GM12878 (cell line): ENCODE measurements around the gene CAPZB. TPM values are rescaled to one million over a fixed set of nuclear protein-coding genes. Genes with fewer than 3 reads are reported as not detected.

ENCODE experiments used
- ATAC-seq: fragments of 200-7000 bp; cut with Tn5 transposase; 3 replicates; pipeline ENCODE4 v1.9.1; 2020; ENCODE audit warnings: mild to moderate bottlenecking, moderate library complexity
- BruUV-seq: library from RNA; stranded (reverse); fragments of 400-500 nt; replicated peaks from 2 replicates; lab custom pipeline; 2021; lab: Mats Ljungman, UMichigan
- CTCF ChIA-PET: fragments of 300-600 bp; sonication (Branson Sonifier 250); formaldehyde crosslinking; extraction: SDS; loops from one replicate; lab custom pipeline; 2021; ENCODE audit warnings: inconsistent platforms; lab: Yijun Ruan, JAX
- POLR2A ChIA-PET: fragments of 350-600 bp; formaldehyde crosslinking; extraction: SDS; loops from one replicate; lab custom pipeline; 2021; ENCODE audit warnings: inconsistent platforms; lab: Charles Lee
- RAD21 ChIA-PET: fragments of 300-600 bp; sonication (Branson Sonifier 250); formaldehyde crosslinking; loops from one replicate; lab custom pipeline; 2023; ENCODE audit warnings: antibody characterized with exemption; ENCODE audit not compliant: unreplicated experiment; lab: Charles Lee
- SMC1A ChIA-PET: fragments of 300-600 bp; sonication (Branson Sonifier 250); formaldehyde crosslinking; loops from one replicate; lab custom pipeline; 2023; ENCODE audit not compliant: unreplicated experiment, uncharacterized antibody; lab: Charles Lee
- DNase-seq: peaks from one replicate; pipeline ENCODE4 v3.0.0-alpha.2; 2011; ENCODE audit warnings: low read depth, low spot score
- FAIRE-seq: peaks from 3 replicates; lab custom pipeline; 2011; peaks lifted over from hg19 to GRCh38; lab: Jason Lieb, UNC
- H2AFZ ChIP-seq: 2 replicates; pipeline ENCODE4 v1.6.0; 2011; ENCODE audit warnings: low read depth, low read length, control low read depth; ENCODE audit not compliant: control insufficient read depth
- H3K27ac ChIP-seq: 2 replicates; pipeline ENCODE4 v1.5.1; 2011; ENCODE audit warnings: control low read depth; ENCODE audit not compliant: control insufficient read depth, insufficient read depth
- H3K27me3 ChIP-seq, 2 experiments: replicated peaks in 1 of 2; 2 replicates each; pipeline versions ENCODE4 v1.6.0 to v1.6.1; 2011; ENCODE audit warnings: low read length in 1 of 2; ENCODE audit not compliant: control insufficient read depth in 2 of 2, insufficient read depth in 2 of 2
- H3K36me3 ChIP-seq, 2 experiments: 2 replicates each; pipeline ENCODE4 v1.5.1; 2011; ENCODE audit warnings: low read length in 1 of 2; ENCODE audit not compliant: control insufficient read depth in 2 of 2, insufficient read depth in 2 of 2
- H3K4me1 ChIP-seq: 2 replicates; pipeline ENCODE4 v1.6.1; 2011; ENCODE audit warnings: mild to moderate bottlenecking, low read length, moderate library complexity, mixed read lengths; ENCODE audit not compliant: control insufficient read depth, insufficient read depth
- H3K4me2 ChIP-seq: 2 replicates; pipeline ENCODE4 v1.6.0; 2011; ENCODE audit warnings: control low read depth; ENCODE audit not compliant: control insufficient read depth, insufficient read depth
- H3K4me3 ChIP-seq: fragments of 200-600 bp; sonication (generic); 2 replicates; pipeline ENCODE4 v1.5.1; 2016
- H3K79me2 ChIP-seq: 2 replicates; pipeline ENCODE4 v1.6.0; 2011; ENCODE audit warnings: low read length; ENCODE audit not compliant: control insufficient read depth, insufficient read depth
- H3K9ac ChIP-seq: 2 replicates; pipeline ENCODE4 v1.8.0; 2011; ENCODE audit warnings: low read length, control low read depth, mixed read lengths; ENCODE audit not compliant: control insufficient read depth, insufficient read depth
- H3K9me3 ChIP-seq: replicated peaks from 3 replicates; pipeline ENCODE4 v1.5.1; 2011; ENCODE audit warnings: mild to moderate bottlenecking, low read length; ENCODE audit not compliant: control insufficient read depth, insufficient read depth
- H4K20me1 ChIP-seq: 2 replicates; pipeline ENCODE4 v1.6.0; 2011; ENCODE audit not compliant: control insufficient read depth, insufficient read depth
- CBX3 ChIP-seq: fragments of 200-600 bp; sonication (generic); IDR thresholded peaks from 2 replicates; pipeline ENCODE4 v1.6.1; 2016; ENCODE audit warnings: low read depth, borderline replicate concordance
- CEBPB ChIP-seq, 2 experiments: fragments of 150-350 bp in 1 of 2; IDR thresholded peaks; 2 replicates each; pipeline ENCODE4 v1.6.1; 2012 to 2014; ENCODE audit warnings: low read depth in 2 of 2, low read length in 2 of 2, borderline replicate concordance in 1 of 2, inconsistent platforms in 1 of 2
- CREM ChIP-seq: IDR thresholded peaks from 2 replicates; pipeline ENCODE4 v1.6.1; 2014; ENCODE audit warnings: antibody characterized with exemption, low read depth
- ETV6 ChIP-seq, 2 experiments: fragments of 450-650 bp in 1 of 2; IDR thresholded peaks in 1 of 2; conservative IDR thresholded peaks in 1 of 2; 2 replicates each; pipeline ENCODE4 v1.6.1; 2014; ENCODE audit warnings: antibody characterized with exemption in 1 of 2, borderline replicate concordance in 1 of 2, low read depth in 1 of 2, mild to moderate bottlenecking in 1 of 2, moderate library complexity in 1 of 2
- FOXK2 ChIP-seq: fragments of 450-650 bp; IDR thresholded peaks from 2 replicates; pipeline ENCODE4 v1.6.1; 2017; ENCODE audit warnings: mild to moderate bottlenecking, moderate library complexity
- HCFC1 ChIP-seq: fragments of 150-350 bp; IDR thresholded peaks from 2 replicates; pipeline ENCODE4 v1.6.1; 2014; ENCODE audit warnings: low read length
- IKZF1 ChIP-seq: fragments of 450-650 bp; conservative IDR thresholded peaks from 2 replicates; pipeline ENCODE4 v1.6.1; 2017; ENCODE audit warnings: antibody characterized with exemption, mild to moderate bottlenecking
- MYB ChIP-seq: fragments of 150-350 bp; IDR thresholded peaks from 2 replicates; pipeline ENCODE4 v1.6.1; 2014; ENCODE audit warnings: mild to moderate bottlenecking, low read depth, low read length, borderline replicate concordance
- NR2C1 ChIP-seq: fragments of 450-650 bp; IDR thresholded peaks from 2 replicates; pipeline ENCODE4 v1.6.1; 2017; ENCODE audit warnings: antibody characterized with exemption, mild to moderate bottlenecking, moderate library complexity
- NR2F1 ChIP-seq: fragments of 450-650 bp; conservative IDR thresholded peaks from 2 replicates; pipeline ENCODE4 v1.6.1; 2017; ENCODE audit warnings: mild to moderate bottlenecking
- POLR2AphosphoS5 ChIP-seq: IDR thresholded peaks from 2 replicates; pipeline ENCODE4 v1.6.1; 2011; ENCODE audit warnings: mild to moderate bottlenecking, low read length, inconsistent platforms
- SMARCA5 ChIP-seq: fragments of 450-650 bp; IDR thresholded peaks from 2 replicates; pipeline ENCODE4 v1.6.1; 2017; ENCODE audit warnings: mild to moderate bottlenecking
- SREBF2 ChIP-seq: IDR thresholded peaks from 2 replicates; pipeline ENCODE4 v1.6.1; 2012; ENCODE audit warnings: mild to moderate bottlenecking, low read length
- STAT3 ChIP-seq: IDR thresholded peaks from 2 replicates; pipeline ENCODE4 v1.6.1; 2011; ENCODE audit warnings: low read depth, low read length, improper control_type of control experiment
- TCF7 ChIP-seq: IDR thresholded peaks from 2 replicates; pipeline ENCODE4 v1.6.1; 2014; ENCODE audit warnings: antibody characterized with exemption, borderline replicate concordance
- WRNIP1 ChIP-seq: IDR thresholded peaks from 2 replicates; pipeline ENCODE4 v1.6.1; 2011; ENCODE audit warnings: low read depth, low read length, improper control_type of control experiment, borderline replicate concordance
- WGBS: methylation state at CpG from one replicate; pipeline ENCODE4 v1.1.6; 2016; ENCODE audit warnings: low lambda C conversion rate; ENCODE audit not compliant: insufficient replicate concordance, insufficient coverage; ENCODE audit errors: missing lambda C conversion rate; 5-methylcytosine and 5-hydroxymethylcytosine counted together
- in situ Hi-C: fragments of 300-500 bp; cut with MboI; formaldehyde crosslinking; loops from 9 replicates; pipeline ENCODE4 v1.14.3; 2018; ENCODE audit warnings: mixed read lengths
- intact Hi-C: fragments of 100-400 bp; cut with micrococcal nuclease; formaldehyde crosslinking; loops from one replicate; pipeline ENCODE4 v1.14.2; 2022; ENCODE audit not compliant: unreplicated experiment
- polyA plus RNA-seq, 11 experiments: library from polyadenylated mRNA; depleted of rRNA in 4 of 11; unstranded in 6 of 11; stranded (reverse) in 5 of 11; fragments of >200 nt; fragmentation: Nextera tagmentation in 4 of 11; fragmentation: Illumina TruSeq in 1 of 11; extraction: Ambion mirVana in 4 of 11; extraction: Trizol in 1 of 11; gene quantifications; 1 replicate in 1 of 11; 2 replicates in 10 of 11; pipeline versions ENCODE4 v1.2.1 to v1.2.3, GENCODE V29; 2011 to 2016; ENCODE audit warnings: inconsistent platforms in 2 of 11, missing spikeins in 2 of 11, low read depth in 1 of 11
- total RNA-seq, 4 experiments: library from RNA; depleted of rRNA in 3 of 4; stranded (reverse); fragments of >200 nt in 3 of 4; fragmentation: Illumina TruSeq in 1 of 4; extraction: Trizol in 1 of 4; gene quantifications; 2 replicates each; pipeline versions ENCODE4 v1.2.1 to v1.2.3, GENCODE V29; 2013 to 2021
- TF ChIP-seq, protein P1 (sequence below): fragments of 450-650 bp; IDR thresholded peaks from 2 replicates; pipeline ENCODE4 v1.6.1; 2016; ENCODE audit warnings: mild to moderate bottlenecking
- TF ChIP-seq, protein P2 (sequence below): fragments of 150-350 bp; IDR thresholded peaks from 2 replicates; pipeline ENCODE4 v1.6.1; 2014; ENCODE audit warnings: mild to moderate bottlenecking, low read depth, low read length

CAPZB gene
- total and polyA plus RNA-seq, 10 of the 15 experiments (the other 5 are each of a cell fraction or from before 2014, with no cell fraction given), result 104 to 454 (median 213) TPM

DNA sequence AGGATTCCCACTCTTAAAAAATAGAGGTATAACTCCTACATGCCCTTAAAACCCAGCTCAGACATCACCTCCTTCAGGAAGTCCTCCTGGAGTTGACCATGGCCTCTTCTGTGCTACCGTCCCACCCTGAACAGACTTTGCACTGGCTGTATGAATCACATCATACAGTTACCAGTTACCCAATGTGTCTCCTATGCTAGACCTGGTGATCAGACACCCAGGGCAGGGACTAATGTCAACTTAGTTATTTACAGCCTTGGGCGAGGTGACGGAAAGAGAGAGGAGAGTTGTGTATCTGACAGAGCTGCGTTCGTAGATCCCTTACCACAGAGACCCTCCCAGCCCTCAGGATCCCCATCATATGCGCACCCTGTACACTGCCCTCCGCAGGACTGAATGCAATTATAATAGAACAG lies 100.6 kb downstream of the CAPZB start:
- no peak overlapping the region for H3K27ac ChIP-seq
- no peak for TF ChIP-seq WRNIP1
- no peak for TF ChIP-seq TCF7
- no peak for TF ChIP-seq CREM
- TF ChIP-seq SREBF2, result no peak
- TF ChIP-seq FOXK2, result no peak
- TF ChIP-seq POLR2AphosphoS5, result no peak
- DNase-seq, result no peak
- H4K20me1 ChIP-seq, result no peaks in the 10 kb centered on the region
- H3K27me3 ChIP-seq, result no peaks in the 10 kb centered on the region
- H3K36me3 ChIP-seq, result peaks cover 26 to 35% of the 10 kb centered on the region in 2 experiments
- H3K4me3 ChIP-seq, result no peak overlapping the region
- intact Hi-C loops (no loop called here), in situ Hi-C loops (no loop called here)
- no peak overlapping the region for H2AFZ ChIP-seq
- H3K4me1 ChIP-seq, result no peaks in the 10 kb centered on the region; the same call in 1 of the 2 replicates
- CTCF ChIA-PET, result no interaction called here
- peaks cover 21% of the 10 kb centered on the region for H3K79me2 ChIP-seq
- H3K9ac ChIP-seq, result no peak overlapping the region
- POLR2A ChIA-PET, result no interaction called here
- RAD21 ChIA-PET, result no interaction called here
- H3K9me3 ChIP-seq, result no peaks in the 10 kb centered on the region
- no peak overlapping the region for H3K4me2 ChIP-seq
- no peak for FAIRE-seq
- SMC1A ChIA-PET, result no interaction called here
- no peak for ATAC-seq
- no TSS peak for BruUV-seq
- WGBS, result 89% methylated on average over 7 of the region's 7 CpGs

DNA sequence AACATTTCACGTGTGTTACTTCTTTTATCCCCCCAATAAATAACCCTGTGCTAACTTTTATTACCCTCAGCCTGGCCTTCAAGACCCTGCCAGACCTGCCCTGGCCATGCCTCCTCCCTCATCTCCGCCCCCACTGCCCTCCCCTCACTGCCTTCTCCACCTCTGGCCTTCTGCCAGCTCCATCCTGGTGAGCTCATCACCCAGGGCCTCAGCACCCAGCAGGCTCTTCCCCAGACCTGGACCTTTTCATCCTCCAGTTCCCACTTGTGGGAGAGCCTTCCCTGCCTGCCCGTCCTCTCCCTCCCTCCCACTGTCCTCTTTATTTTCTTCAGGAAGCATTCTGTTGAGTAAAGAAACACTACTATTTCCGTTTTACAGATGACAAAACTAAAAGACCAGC lies 101.2 kb downstream of the CAPZB start:
- RAD21 ChIA-PET, result no interaction called here
- Histone ChIP-seq H3K4me2 (no peak overlapping the region), H3K9ac (no peak overlapping the region), H3K4me3 (no peak overlapping the region), H3K27me3 (no peaks in the 10 kb centered on the region), H4K20me1 (no peaks in the 10 kb centered on the region), H3K9me3 (no peaks in the 10 kb centered on the region), H3K79me2 (peaks cover 17% of the 10 kb centered on the region), H3K36me3 (peaks cover 33 to 37% of the 10 kb centered on the region in 2 experiments), H3K4me1 (no peaks in the 10 kb centered on the region), H2AFZ (no peak overlapping the region), H3K27ac (no peak overlapping the region)
- in situ Hi-C loops (no loop called here), intact Hi-C loops (no loop called here)
- CTCF ChIA-PET, result interaction anchor here (1.4 kb wide), 1 partner anchor 270 kb away, joined by 3 read pairs; no protein-coding TSS in a partner anchor
- FAIRE-seq (no peak), ATAC-seq (no peak), DNase-seq (no peak)
- BruUV-seq, result no TSS peak
- SMC1A ChIA-PET, result no interaction called here
- POLR2A ChIA-PET, result no interaction called here
- WGBS, result 89% methylated on average over 4 of the region's 4 CpGs
- no peak for TF ChIP-seq CBX3
- TF ChIP-seq, protein P1, sequence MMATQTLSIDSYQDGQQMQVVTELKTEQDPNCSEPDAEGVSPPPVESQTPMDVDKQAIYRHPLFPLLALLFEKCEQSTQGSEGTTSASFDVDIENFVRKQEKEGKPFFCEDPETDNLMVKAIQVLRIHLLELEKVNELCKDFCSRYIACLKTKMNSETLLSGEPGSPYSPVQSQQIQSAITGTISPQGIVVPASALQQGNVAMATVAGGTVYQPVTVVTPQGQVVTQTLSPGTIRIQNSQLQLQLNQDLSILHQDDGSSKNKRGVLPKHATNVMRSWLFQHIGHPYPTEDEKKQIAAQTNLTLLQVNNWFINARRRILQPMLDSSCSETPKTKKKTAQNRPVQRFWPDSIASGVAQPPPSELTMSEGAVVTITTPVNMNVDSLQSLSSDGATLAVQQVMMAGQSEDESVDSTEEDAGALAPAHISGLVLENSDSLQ, result no peak
- TF ChIP-seq HCFC1, result no peak
- TF ChIP-seq IKZF1, result no peak
- no peak for TF ChIP-seq STAT3
- no peak for TF ChIP-seq MYB
- no peak for TF ChIP-seq NR2F1
- TF ChIP-seq NR2C1, result no peak
- TF ChIP-seq ETV6 (conservative IDR thresholded peaks at IDR 0.05 in 1 of 2, IDR thresholded peaks at IDR 0.05 in 1 of 2; ENCODE audit: borderline replicate concordance in 1 of 2, low read depth in 1 of 2), result no peak
- TF ChIP-seq SMARCA5, result no peak
- TF ChIP-seq, protein P2, sequence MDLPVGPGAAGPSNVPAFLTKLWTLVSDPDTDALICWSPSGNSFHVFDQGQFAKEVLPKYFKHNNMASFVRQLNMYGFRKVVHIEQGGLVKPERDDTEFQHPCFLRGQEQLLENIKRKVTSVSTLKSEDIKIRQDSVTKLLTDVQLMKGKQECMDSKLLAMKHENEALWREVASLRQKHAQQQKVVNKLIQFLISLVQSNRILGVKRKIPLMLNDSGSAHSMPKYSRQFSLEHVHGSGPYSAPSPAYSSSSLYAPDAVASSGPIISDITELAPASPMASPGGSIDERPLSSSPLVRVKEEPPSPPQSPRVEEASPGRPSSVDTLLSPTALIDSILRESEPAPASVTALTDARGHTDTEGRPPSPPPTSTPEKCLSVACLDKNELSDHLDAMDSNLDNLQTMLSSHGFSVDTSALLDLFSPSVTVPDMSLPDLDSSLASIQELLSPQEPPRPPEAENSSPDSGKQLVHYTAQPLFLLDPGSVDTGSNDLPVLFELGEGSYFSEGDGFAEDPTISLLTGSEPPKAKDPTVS, result no peak
- TF ChIP-seq CEBPB (IDR thresholded peaks at IDR 0.05; ENCODE audit: borderline replicate concordance in 1 of 2, low read depth in 2 of 2, low read length in 2 of 2), result no peak
- no peak for TF ChIP-seq SREBF2
